Epithelial cell of umbilical artery (primary cell): ENCODE data around the gene PDE4DIP. TPM values are rescaled to one million over a fixed set of nuclear protein-coding genes. Genes with fewer than 3 reads are reported as not detected.

ENCODE experiments used
- total RNA-seq: library from RNA; depleted of rRNA; stranded (reverse); fragments of >200 nt; gene quantifications from 2 replicates; pipeline ENCODE4 v1.2.3, GENCODE V29; 2014

Gene PDE4DIP
- total RNA-seq = 17.9 and 24.3 TPM in 2 replicates

GRCh38 chr1:148844220-148844619 lies at the start of gene PDE4DIP:
Gene PDE4DIP (plus strand): TSS chr1:148844428. CDS start chr1:148844775, 347 bp downstream.

Other genes starting within 250 kb of the PDE4DIP start
- 10.9 and 13.6 TPM in 2 replicates for gene NBPF14, start 248.4 kb upstream of the PDE4DIP start, total RNA-seq
- 20.1 and 51.6 TPM in 2 replicates for gene NUDT4B, start 95.7 kb upstream of the PDE4DIP start, total RNA-seq